Activated naive CD4-positive, alpha-beta T cell treated with anti-CD3 and anti-CD28 coated beads, Interleukin-2, amount 50 U/mL, for 72 hours (primary cell): ENCODE measurements around the gene CEP250. TPM values are rescaled to one million over a fixed set of nuclear protein-coding genes. Genes with fewer than 3 reads are reported as not detected.
"Not testable (repeated sequence)": the region's sequence is repeated elsewhere in the genome, so short reads cannot be mapped to it uniquely, and the experiment has no call there.

Source experiments
- ATAC-seq, 2 donors: fragments of 150-1000 bp; cut with Tn5 transposase; 2 replicates each; pipeline ENCODE4 v1.10.0; 2021; ENCODE audit warnings: mild to moderate bottlenecking in 2 of 2, moderate library complexity in 2 of 2
- DNase-seq, 2 donors: peaks; one replicate each; pipeline ENCODE4 v3.0.0; 2021 to 2022; ENCODE audit warnings: low spot score in 2 of 2
- H3K27ac Mint-ChIP-seq, 2 donors: one replicate each; pipeline ENCODE4 v1.8.0; 2022; ENCODE audit warnings: mild to moderate bottlenecking in 2 of 2, mixed read lengths in 2 of 2
- H3K36me3 Mint-ChIP-seq, 2 donors: one replicate each; pipeline ENCODE4 v1.8.0; 2022; ENCODE audit warnings: mixed read lengths in 2 of 2
- H3K9me3 Mint-ChIP-seq, 2 donors: one replicate each; pipeline ENCODE4 v1.8.0; 2022; ENCODE audit warnings: mixed read lengths in 2 of 2
- total RNA-seq, 2 donors: library from RNA; stranded (reverse); gene quantifications; one replicate each; pipeline ENCODE4 v1.2.3, GENCODE V29; 2022

Gene CEP250
- total RNA-seq, 2 donors from 2014 or later = 62.5 to 74.7 TPM

- H3K27ac Mint-ChIP-seq = no peak overlapping the region
- H3K9me3 Mint-ChIP-seq = no peaks in the 10 kb centered on the region
- no peak for DNase-seq
- no peaks in the 10 kb centered on the region for H3K36me3 Mint-ChIP-seq
- no peak for ATAC-seq
These were observed 70.2 kb downstream of the CEP250 start for GRCh38 chr20:35525639-35526038.

DNA sequence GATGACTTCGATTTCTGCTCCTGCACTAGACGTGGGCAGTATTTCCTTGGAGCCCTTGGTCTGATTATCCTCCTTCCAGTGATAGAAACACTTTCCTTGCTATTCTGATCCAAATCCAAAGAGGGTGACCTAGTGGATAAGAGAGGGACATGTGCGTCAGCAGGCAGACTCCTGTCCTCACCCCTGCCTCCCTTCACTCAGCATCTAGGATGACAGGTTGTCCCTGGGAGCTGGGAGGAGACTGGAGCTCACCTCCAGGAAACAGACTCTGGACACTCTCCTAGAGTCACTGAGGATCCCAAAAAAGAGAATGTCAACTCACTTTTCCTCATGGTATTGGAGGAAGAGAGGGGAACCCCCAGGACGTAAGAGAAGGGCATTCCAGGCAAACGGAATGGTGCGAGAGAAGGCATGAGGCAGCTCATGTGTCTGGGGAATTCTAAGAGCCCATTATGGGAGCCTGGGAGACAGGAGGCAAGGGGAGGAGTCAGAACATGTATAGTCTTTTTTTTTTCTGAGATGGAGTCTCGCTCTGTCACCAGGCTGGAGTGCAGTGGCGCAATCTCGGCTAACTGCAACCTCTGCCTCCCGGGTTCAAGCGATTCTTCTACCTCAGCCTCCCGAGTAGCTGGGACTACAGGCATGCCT, 71.8 kb downstream of the CEP250 start:
- DNase-seq (no peak), ATAC-seq (no peak)
- Mint-ChIP-seq H3K9me3 (no peaks in the 10 kb centered on the region), H3K27ac (no peak overlapping the region), H3K36me3 (no peaks in the 10 kb centered on the region)

DNA sequence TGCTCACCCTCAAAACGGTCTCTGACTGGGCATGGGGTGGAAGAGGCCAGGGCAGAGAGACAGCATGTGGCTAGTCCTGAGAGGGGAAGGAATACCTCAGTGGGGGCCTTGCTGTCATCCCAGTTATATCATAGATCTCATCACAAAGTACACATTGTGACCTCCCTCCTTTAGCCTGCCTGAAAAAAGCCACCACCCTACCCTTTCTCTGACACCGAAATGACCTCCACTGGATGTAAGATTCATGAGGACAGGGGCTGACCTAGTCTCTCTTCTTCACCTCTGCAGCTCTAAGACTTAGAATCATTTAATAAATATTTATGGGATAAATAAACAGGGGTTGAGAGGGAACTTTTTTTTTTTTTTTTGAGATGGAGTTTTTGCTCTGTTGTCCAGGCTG, 74.2 kb downstream of the CEP250 start, which contains the start of gene C20orf173:
Gene C20orf173 (minus strand): TSS at position 101 of the 400 bp plus-strand sequence. CDS start 279 bp downstream, outside the sequence.
- Mint-ChIP-seq H3K9me3 (no peaks in the 10 kb centered on the region), H3K36me3 (no peaks in the 10 kb centered on the region), H3K27ac (no peak within 1 kb of the TSS)
- DNase-seq = no peak
- no peak for ATAC-seq

GRCh38 chr20:35539756-35540212, 84.4 kb downstream of the CEP250 start:
- ATAC-seq (no peak), DNase-seq (no peak)
- H3K9me3 Mint-ChIP-seq = no peaks in the 10 kb centered on the region
- H3K27ac Mint-ChIP-seq = no peak overlapping the region
- no peaks in the 10 kb centered on the region for H3K36me3 Mint-ChIP-seq

- DNase-seq (no peak), ATAC-seq (no peak)
- Mint-ChIP-seq H3K27ac (peak overlapping the region in 1 of 2 donors; percentile 89), H3K36me3 (no peaks in the 10 kb centered on the region), H3K9me3 (no peaks in the 10 kb centered on the region)
These were observed 85.9 kb downstream of the CEP250 start for GRCh38 chr20:35541118-35541782.

- Mint-ChIP-seq H3K27ac (peak within 1 kb of the TSS; percentile 89 to 90), H3K9me3 (no peaks in the 10 kb centered on the region), H3K36me3 (no peaks in the 10 kb centered on the region)
- peak; percentile 98 to 99 for ATAC-seq
- peak; percentile 97 to 98 for DNase-seq
These were observed 86.6 kb downstream of the CEP250 start, which contains the start of gene ERGIC3 for GRCh38 chr20:35541783-35542662. TSS of gene ERGIC3 (plus strand) at chr20:35542078. CDS start at chr20:35542098, 20 bp downstream.

DNA sequence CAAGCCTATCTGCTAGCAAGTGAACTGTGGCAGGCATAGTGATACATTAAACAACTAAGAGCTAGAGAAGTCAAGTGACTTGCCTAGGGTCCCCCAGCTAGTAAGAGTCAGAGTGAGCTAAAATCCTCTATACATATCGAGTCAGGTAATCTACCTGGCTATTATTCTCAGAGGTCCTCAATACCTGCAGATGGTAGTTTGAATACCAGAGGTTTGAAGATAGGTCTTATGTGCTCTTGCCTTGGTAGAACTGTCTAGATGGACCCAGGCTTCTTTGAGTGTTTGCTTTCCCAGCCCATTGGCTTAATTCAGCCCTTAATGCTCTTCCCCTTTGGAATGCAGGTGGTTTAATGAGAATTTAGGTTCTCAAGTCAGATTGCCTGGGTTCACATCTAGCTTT, 87.6 kb downstream of the CEP250 start:
- Mint-ChIP-seq H3K36me3 (no peaks in the 10 kb centered on the region), H3K9me3 (no peaks in the 10 kb centered on the region), H3K27ac (peak overlapping the region; percentile 88 to 89)
- ATAC-seq (no peak), DNase-seq (no peak)

- DNase-seq (no peak), ATAC-seq (no peak)
- Mint-ChIP-seq H3K36me3 (no peaks in the 10 kb centered on the region), H3K9me3 (no peaks in the 10 kb centered on the region), H3K27ac (no peak overlapping the region)
These were observed 89.0 kb downstream of the CEP250 start for GRCh38 chr20:35544436-35544835.

GRCh38 chr20:35544941-35545340, 89.5 kb downstream of the CEP250 start:
- not testable (repeated sequence) for H3K9me3 Mint-ChIP-seq, ATAC-seq, H3K36me3 Mint-ChIP-seq, H3K27ac Mint-ChIP-seq, DNase-seq

- Mint-ChIP-seq H3K27ac (no peak overlapping the region), H3K9me3 (no peaks in the 10 kb centered on the region), H3K36me3 (no peaks in the 10 kb centered on the region)
- ATAC-seq (no peak), DNase-seq (no peak)
These were observed 90.7 kb downstream of the CEP250 start for GRCh38 chr20:35546127-35546526.

DNA sequence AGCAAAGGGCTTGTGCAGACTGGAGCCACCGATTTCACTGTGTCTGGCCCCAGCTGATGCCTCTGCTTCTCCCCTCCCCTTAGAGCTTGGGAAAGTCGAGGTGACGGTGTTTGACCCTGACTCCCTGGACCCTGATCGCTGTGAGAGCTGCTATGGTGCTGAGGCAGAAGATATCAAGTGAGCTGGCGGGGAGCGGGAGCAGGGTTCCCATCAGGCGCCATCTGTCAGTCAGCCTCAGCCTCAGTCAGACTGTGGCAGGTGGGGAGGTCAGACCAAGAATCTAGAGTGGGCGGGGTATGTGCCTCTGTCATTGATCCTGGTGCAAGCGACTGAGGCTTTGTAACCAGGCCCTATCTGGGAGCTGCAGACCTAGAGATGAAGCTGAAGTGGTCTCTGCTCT, 91.9 kb downstream of the CEP250 start:
- DNase-seq (no peak), ATAC-seq (no peak)
- Mint-ChIP-seq H3K27ac (no peak overlapping the region), H3K9me3 (no peaks in the 10 kb centered on the region), H3K36me3 (no peaks in the 10 kb centered on the region)

DNA sequence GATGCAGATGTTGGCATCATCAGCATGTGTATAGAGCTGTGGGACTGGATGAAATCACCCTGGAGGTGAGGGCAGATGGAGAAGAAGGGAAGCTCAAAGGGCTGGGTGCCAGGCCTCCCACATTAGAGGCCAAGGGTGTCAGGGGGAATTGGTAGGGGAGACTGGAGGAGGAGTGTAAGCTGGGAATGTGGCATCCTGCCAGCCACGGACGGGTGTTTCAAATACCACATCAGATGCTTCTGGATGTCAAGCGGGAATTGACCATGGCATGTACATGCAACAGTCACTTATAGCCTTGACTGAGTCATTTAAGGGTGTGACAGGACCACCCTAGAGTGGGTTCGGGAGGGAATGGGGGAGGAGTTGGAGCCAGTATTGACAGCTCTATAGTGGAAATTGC, 96.1 kb downstream of the CEP250 start:
- Mint-ChIP-seq H3K36me3 (no peaks in the 10 kb centered on the region), H3K27ac (no peak overlapping the region), H3K9me3 (no peaks in the 10 kb centered on the region)
- ATAC-seq = no peak
- no peak for DNase-seq

- no peak for DNase-seq
- ATAC-seq = no peak
These were observed 97.5 kb downstream of the CEP250 start for GRCh38 chr20:35552914-35553313.

DNA sequence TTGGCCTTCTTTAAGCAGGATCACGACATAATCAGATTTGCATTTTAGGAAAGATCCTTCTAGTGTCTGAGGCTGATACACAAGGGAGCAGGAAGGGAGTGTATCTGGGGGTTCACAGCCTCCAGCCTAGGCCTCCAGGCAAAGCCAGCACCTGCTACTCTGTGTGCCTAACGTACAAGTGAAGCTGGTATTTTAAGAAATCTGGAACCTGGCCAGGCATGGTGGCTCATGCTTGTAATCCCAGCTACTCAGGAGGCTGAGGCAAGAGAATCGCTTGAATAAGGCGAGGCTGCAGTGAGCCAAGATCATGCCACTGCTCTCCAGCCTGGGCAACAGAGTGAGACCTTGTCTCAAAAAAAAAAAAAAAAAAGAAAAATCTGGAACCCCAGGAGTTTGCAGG, 100.1 kb downstream of the CEP250 start:
- not testable (repeated sequence) for H3K36me3 Mint-ChIP-seq, H3K9me3 Mint-ChIP-seq, DNase-seq, ATAC-seq
- H3K27ac Mint-ChIP-seq = peak overlapping the region in 1 of 2 donors; percentile 9

More at GRCh38 chr20:35552914-35553313, 97.5 kb downstream of the CEP250 start:
- H3K27ac Mint-ChIP-seq = no peak overlapping the region
- H3K9me3 Mint-ChIP-seq = no peaks in the 10 kb centered on the region
- H3K36me3 Mint-ChIP-seq = no peaks in the 10 kb centered on the region

DNA sequence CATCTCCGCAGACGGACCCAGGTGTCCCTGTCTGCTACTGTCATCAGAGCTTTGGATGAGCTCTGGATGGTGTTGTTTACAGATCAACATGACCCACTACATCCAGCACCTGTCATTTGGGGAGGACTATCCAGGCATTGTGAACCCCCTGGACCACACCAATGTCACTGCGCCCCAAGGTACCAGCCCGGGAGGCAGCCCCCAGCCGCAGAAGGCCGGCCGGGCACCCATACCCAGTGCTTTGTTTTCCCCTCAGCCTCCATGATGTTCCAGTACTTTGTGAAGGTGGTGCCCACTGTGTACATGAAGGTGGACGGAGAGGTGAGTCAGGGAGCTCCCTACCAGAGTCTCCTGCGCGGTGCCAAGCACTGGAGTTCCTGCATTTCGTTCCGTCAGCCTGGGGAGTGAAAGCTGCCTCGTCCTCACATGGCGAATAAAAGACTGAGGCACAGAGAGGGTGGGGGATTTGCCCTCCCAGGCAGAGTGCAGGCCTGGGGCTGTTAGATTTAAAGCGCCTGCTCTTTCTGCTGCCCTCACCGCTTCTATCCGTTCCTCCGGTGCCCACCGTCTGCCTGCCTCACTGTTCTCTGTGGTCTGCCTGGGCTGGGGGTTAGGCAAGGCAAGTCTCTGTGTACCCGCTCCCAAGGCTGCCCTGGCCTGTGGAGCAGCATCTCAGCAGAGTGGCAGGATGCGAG, 100.7 kb downstream of the CEP250 start:
- Mint-ChIP-seq H3K36me3 (no peaks in the 10 kb centered on the region), H3K9me3 (no peaks in the 10 kb centered on the region), H3K27ac (no peak overlapping the region)
- DNase-seq (no peak), ATAC-seq (no peak)

GRCh38 chr20:35556871-35557270, 101.5 kb downstream of the CEP250 start:
- no peaks in the 10 kb centered on the region for H3K9me3 Mint-ChIP-seq
- H3K27ac Mint-ChIP-seq = no peak overlapping the region
- H3K36me3 Mint-ChIP-seq = no peaks in the 10 kb centered on the region
- ATAC-seq (no peak), DNase-seq (no peak)
